G401.6 (cell line): Measurements from ENCODE around the gene GABARAPL1.
A peak's percentile ranks its signal among the peaks of the same experiment; 100 is the strongest.

Source experiments
- FAIRE-seq: peaks from 2 replicates; lab custom pipeline; 2012; peaks lifted over from hg19 to GRCh38; lab: Jason Lieb, UNC

GABARAPL1 gene

DNA sequence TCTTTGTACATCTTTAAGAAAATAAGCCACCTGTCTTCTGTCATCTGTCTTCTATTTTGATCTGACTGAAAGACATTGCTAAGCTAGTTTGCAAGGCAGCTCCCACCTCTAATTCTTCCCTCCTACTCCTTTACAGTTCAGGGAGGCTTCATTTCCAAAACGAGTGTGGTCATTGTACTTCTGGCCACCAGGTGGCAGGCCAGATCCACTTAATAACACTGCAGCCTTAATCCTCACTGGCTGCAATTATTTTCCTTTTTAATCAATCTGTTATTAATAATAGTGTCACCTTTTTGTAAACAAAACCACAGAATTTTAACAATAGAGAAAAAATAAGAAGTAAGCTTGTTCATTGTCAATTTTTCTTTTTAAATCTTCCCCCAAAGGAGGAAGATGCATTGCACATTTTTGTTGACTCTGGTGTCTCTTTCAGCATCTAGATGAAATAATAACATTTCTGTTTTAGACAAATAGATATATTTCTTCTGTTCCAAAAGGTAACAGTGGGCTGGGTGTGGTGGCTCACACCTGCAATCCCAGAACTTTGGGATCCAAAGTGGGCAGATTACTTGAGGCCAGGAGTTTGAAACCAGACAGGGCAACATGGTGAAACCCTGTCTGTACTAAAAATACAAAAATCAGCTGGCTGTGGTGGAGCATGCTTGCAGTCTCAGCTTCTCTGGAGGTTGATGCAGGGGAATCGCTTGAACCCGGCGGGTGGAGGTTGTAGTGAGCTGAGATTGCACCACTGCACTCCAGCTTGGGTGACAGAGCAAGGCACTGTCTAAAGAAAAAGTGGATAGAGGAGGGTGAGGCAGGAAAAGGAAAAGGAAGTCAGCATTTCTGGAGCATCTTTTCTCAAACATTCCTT lies 23.3 kb downstream of the GABARAPL1 start:
- FAIRE-seq: peak; percentile 89

DNA sequence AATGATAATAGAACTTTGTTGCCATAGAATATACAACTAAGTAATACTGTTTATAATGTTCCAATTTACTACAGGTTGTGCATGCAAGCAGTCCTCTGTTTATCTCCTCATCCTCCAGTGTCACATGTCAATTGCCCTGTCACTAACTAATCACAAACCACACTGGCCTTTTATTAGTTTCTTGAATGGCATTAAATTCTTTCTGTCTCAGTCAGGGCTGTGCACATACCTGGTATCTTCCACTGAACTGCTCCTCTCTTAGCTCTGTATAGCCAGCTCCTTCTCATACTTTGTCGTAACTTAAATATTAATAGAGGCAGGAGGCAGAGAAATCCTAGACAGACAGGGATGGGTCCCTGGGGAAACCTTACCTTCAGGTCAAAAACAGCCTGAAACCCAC lies 24.0 kb downstream of the GABARAPL1 start:
- no peak for FAIRE-seq

DNA sequence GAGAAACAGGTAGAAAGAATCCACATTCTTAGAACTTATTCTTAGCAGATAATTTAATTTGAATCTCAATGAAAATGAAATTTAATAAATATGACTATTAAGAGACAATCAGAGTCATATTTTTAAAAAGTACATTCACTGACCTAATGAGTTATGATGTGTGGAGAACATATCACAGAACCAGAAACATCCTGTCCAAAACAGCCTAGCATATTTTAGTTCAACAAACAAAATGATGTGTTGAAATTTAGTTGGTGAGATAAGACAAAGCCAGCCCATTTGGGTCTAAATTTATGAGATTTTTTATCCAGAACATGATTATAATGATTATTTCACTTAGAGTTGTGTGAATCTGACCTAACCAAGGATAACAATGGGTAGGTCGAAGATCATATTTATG lies 25.8 kb downstream of the GABARAPL1 start:
- no peak for FAIRE-seq

DNA sequence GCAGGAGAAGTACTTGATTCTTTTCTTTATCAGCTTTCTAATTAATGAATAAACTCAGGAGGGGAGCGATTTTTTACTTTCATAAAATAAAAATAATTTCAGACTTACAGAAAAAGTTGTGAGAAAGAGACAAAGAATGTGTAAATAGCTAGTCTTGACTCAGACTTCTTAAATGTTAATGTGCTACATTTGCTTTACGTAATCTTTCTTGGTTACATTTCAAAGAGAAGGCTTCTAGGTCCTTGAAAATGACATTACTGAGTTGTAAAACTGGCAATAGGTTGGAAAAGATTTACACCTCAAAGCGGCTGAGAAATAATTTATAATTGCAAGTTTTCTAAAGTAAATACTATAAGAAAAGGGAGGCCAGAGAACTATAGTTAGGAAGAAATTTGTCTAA lies 28.6 kb downstream of the GABARAPL1 start:
- FAIRE-seq: no peak

DNA sequence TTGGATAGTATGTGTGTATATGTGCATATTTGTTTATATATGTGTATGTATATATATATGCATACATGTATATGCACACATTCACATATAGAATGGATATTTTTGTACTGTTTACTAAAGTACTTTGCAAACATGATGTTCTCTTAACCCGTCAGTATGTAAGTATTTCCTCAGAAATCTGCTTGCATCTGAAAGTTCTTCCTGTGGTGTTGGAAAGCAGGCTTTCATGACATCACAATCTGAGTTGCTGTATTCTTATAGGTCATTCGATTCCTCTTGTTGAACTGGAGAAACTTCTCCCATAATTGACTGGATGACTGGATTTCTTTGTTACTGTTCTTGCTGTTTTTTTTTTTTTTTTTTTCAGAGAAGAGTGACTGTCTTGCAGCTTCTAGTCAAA lies 29.1 kb downstream of the GABARAPL1 start:
- FAIRE-seq: no peak

DNA sequence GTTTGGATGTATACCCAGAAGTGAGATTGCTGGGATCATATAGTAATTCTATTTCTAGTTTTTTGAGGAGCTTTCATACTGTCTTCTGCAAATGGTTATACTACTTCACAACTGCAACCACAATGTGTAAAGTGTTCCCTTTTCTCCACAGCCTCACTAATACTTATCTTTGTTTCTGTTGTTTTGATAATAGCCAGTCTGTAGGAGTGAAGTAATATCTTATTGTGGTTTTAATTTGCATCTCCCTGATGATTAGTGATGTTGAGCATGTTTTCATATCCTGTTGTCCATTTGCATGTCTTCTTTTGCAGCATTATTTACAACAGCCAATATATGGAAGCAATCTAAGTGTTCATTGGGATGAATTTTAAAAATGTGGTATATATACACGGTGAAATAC lies 29.9 kb downstream of the GABARAPL1 start:
- no peak for FAIRE-seq

DNA sequence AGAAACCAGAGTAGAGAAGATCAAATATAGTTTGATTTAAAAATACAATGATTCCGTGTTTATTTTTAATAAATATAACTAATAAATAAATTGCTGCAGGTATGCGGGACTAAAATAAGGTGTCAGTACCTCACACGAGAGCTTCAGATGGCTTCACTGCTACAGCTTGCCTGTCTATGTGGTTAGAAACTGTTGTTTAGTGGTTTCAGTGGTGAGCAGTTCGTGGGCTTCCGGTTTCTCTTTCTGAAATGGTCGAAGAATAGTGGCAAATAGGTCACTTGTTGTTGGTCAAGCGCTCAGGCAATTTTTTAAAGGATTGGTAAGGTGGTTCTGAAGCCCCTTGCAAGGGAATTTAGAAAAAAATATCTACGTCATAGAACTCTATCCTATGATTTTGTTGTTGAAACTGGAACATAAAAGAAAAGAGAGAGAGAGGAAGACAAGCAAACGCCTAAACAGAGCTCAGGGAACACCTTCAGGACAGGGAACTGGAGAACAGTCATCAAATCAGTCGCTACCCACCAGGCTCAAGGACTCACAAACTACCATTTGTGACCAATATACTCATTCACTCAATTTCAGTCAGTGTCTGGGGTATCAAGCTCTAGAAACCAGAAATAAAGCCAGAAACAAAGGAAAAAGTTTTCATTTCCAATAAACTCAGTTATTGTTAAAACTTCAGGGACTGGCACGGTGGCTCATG lies 31.3 kb downstream of the GABARAPL1 start:
- no peak for FAIRE-seq

DNA sequence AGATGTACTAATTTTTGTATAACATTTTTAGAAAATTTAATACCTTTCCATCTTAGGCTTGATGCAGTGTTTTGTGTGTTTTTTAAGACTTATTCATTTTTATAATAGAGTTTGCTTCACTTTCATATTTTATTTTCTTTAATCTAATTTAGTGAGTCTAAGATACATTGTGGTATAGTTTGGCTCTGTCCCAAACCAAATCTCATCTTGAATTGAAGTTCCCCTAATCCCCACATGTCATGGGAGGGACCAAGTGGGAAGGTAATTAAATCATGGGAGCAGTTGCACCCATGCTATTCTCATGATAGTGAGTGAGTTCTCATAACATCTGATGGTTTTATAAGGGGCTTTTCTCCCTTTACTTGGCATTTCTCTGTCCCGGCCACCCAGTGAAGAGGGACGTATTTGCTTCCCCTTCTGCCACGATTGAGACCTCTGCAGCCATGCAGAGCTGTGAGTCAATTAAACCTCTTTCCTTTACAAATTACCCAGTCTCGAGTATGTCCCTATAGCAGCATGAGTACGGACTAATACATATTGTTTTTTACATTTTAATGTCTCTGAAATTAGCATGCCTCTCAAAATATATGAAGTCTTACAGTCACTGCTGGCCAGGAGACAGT lies 34.9 kb downstream of the GABARAPL1 start:
- no peak for FAIRE-seq

DNA sequence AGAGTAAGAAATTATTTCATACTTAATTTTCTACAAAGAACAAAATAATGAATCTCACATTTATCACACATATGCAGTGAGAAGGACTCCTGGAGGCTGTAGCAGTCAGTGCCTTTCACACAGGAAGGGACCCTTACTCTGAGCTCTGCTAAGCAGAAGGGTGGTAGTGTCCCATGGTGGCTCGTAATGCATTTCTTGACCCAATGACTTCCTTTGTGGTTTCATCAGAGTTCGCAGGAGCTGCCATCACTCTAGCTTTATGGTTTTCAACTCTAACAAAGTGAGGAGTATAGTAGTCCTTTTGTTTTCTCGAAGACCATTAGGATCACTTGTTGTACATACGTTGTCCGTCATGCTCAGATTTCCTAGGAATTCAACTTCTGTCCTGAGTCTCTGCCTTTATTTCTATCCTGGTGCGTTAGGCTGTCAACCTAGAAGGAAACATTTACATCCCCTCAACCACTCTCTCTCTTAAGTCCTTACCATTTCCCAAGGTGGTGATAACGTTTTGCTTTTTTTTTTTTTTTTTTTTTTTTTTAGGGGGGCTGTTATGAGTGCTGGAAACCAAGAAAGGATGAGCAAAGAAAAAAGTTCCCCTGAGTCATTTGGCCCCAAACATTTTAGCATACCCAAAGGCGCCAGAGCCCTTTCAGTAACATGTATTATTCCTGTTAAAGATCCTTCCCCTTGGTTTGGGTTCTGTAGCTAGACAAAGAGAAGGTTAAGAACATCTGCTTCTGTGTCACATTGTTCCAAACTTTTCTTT lies 37.2 kb downstream of the GABARAPL1 start:
- FAIRE-seq: no peak

DNA sequence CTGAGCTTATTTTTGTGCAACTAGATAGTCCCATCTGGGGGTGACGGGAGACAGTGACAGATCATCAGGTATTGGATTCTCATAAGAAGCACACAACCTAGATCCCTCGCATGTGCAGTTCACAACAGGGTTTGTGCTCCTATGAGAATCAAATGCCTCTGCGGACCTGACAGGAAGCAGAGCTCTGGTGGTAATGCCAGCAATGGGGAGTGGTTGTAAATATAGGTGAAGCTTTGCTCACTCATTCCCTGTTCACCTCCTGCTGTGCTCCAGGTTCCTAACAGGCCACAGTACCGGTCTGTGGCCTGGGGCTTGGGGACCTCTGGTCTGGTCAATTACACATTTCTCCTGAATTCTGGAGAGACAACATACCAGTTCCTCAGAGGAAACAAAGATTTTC lies 39.0 kb downstream of the GABARAPL1 start:
- FAIRE-seq: no peak

DNA sequence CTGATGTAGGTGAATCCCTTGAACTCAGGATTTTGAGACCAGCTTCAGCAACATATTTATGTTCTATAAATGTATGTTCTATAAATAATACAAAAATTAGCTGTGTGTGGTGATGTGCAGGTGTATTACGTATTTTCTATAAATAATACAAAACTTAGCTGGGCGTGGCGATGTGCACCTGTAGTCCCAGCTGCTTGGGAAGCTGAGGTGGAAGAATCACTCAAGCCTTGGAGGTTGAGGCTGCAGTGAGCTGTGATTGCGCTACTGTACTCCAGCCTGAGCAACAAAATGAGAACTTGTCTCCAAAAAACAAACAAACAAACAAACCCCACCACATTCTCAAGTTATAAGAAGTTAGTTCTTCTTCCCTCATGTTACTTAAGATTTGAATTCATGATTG lies 39.5 kb downstream of the GABARAPL1 start:
- no peak for FAIRE-seq

DNA sequence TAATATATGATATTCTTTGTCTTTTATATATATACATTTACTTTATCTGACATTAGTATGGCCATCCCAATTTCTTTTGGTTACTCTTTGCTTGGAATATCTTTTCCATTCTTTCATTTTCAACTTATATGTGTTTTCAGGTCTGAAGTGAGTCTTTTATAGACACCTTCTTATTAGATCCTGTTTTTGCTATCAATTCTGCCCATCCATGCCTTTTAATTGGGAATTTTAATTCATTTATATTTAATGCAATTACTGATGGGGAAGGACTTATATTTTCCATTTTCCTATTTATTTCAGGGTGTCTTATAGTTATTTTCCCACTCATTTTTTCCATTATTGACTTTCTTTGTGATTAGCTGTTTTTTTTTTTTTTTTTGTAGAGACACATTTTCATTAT lies 43.4 kb downstream of the GABARAPL1 start:
- no peak for FAIRE-seq

DNA sequence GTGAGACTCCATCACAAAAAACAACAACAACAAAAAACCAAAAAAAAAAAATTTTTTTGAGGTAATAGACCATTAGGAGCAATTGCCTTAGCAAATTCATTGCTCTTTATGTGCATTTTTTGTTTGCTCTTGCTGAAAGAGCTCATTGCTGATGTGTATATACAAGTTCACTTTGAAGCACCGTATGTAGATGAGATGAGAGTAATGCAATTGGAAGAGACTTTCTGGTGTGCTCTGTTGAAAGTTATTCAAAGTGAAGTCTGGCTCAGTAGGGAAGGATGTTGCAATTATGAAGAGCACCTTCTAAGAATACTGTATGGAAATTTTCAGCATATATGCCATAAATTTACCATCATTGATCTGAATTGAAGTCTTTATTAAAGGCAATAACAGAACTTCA lies 48.2 kb downstream of the GABARAPL1 start:
- no peak for FAIRE-seq

DNA sequence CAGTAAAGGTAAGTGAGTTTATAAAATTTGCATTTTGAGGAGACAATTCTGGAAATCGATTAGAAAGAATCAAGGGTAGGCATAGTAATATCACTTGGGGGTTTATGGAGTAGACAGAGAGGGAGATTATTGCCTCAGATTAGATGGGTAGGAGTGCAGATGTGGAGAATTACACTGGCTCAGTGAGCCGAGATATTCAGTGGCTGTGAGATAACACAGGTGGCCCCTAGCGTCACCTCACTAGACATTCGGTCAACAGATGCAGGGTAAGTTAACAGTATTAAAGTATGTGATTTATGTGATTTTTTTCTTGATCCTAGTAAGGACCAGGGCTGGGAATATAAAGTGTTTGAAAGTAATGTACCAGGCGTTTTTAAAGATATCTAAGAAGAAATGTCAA lies 55.4 kb downstream of the GABARAPL1 start:
- FAIRE-seq: no peak

DNA sequence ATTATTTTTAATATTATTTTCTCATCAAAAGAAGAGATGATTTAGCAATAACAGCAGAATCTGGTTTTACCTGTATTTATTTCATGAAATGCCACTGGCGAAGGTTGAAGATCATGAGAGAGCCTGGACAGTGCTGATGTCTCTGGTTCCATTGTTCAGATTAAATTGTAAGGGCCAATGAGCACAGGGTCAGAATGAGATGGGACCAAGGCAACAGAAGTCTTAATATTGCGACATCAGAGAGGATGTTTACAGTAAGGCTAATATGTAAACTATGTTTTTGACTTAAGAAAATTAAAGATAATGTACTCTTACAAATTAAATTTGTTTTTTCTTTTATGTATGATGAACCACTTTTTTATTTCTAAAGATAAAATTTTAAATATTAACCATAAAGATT lies 59.8 kb downstream of the GABARAPL1 start:
- FAIRE-seq: no peak
